Karpas-422 (cell line): Measurements from ENCODE around the gene GAS2L1. TPM values are rescaled to one million over a fixed set of nuclear protein-coding genes. Genes with fewer than 3 reads are reported as not detected.

Experiments
- DNase-seq: peaks from one replicate; pipeline ENCODE4 v3.0.0-alpha.2; 2015
- H2AFZ ChIP-seq: fragments of 200-600 bp; sonication (generic); 2 replicates; pipeline ENCODE4 v1.6.1; 2014; ENCODE audit warnings: antibody characterized with exemption, low read length, mixed read lengths
- H3K27ac ChIP-seq: fragments of 200-600 bp; sonication (generic); 2 replicates; pipeline ENCODE4 v1.5.1; 2014; ENCODE audit warnings: mild to moderate bottlenecking, low read length, moderate library complexity
- H3K27me3 ChIP-seq: fragments of 200-600 bp; sonication (generic); 2 replicates; pipeline ENCODE4 v1.6.1; 2014; ENCODE audit warnings: low read length, mixed read lengths
- H3K36me3 ChIP-seq: fragments of 200-600 bp; sonication (generic); 2 replicates; pipeline ENCODE4 v1.6.1; 2014; ENCODE audit warnings: low read length, mixed read lengths; ENCODE audit not compliant: insufficient read depth
- H3K4me1 ChIP-seq: fragments of 200-600 bp; sonication (generic); 2 replicates; pipeline ENCODE4 v1.6.1; 2014; ENCODE audit warnings: mild to moderate bottlenecking, low read length, mixed read lengths
- H3K4me2 ChIP-seq: fragments of 200-600 bp; sonication (generic); 2 replicates; pipeline ENCODE4 v1.6.1; 2014; ENCODE audit warnings: low read length, low read depth, mild to moderate bottlenecking; ENCODE audit not compliant: poor library complexity, severe bottlenecking
- H3K4me3 ChIP-seq: fragments of 200-600 bp; sonication (generic); 2 replicates; pipeline ENCODE4 v1.5.1; 2014; ENCODE audit warnings: mild to moderate bottlenecking, antibody characterized with exemption, low read length, mixed read lengths
- H3K79me2 ChIP-seq: fragments of 200-600 bp; sonication (generic); 2 replicates; pipeline ENCODE4 v1.6.1; 2014; ENCODE audit warnings: mild to moderate bottlenecking, low read length, mixed read lengths
- H3K9ac ChIP-seq: fragments of 200-600 bp; sonication (generic); 2 replicates; pipeline ENCODE4 v1.6.0; 2014; ENCODE audit warnings: low read length
- H3K9me2 ChIP-seq: fragments of 200-600 bp; sonication (generic), shearing (Covaris generic); replicated peaks from 2 replicates; pipeline ENCODE4 v1.6.0; 2014; ENCODE audit warnings: mild to moderate bottlenecking, low read length, moderate library complexity; ENCODE audit not compliant: insufficient read depth
- H3K9me3 ChIP-seq: fragments of 300-700, 200-600 bp; sonication (generic); 2 replicates; pipeline ENCODE4 v1.6.1; 2014; ENCODE audit warnings: low read length, mixed read lengths
- H4K20me1 ChIP-seq: fragments of 200-600 bp; sonication (generic); 2 replicates; pipeline ENCODE4 v1.6.1; 2014; ENCODE audit warnings: mild to moderate bottlenecking, antibody characterized with exemption, low read length, low read depth; ENCODE audit not compliant: insufficient read depth
- total RNA-seq: library from RNA; depleted of rRNA; stranded (reverse); fragments of >200 nt; shearing (Covaris generic); gene quantifications from 2 replicates; pipeline ENCODE4 v1.2.3, GENCODE V29; 2014; ENCODE audit warnings: low replicate concordance

Gene GAS2L1
- total RNA-seq, 1 experiment from 2014 or later, result not detected

GRCh38 chr22:29309332-29310064 is 3.0 kb downstream of the GAS2L1 start:
- Histone ChIP-seq H3K4me2 (no peak overlapping the region), H3K4me3 (no peak overlapping the region), H3K79me2 (no peaks in the 10 kb centered on the region), H3K9me2 (no peaks in the 10 kb centered on the region), H3K36me3 (no peaks in the 10 kb centered on the region; the same call in 1 of the 2 replicates), H3K27ac (no peak overlapping the region), H3K4me1 (peaks cover 9% of the 10 kb centered on the region), H2AFZ (no peak overlapping the region), H3K27me3 (no peaks in the 10 kb centered on the region), H3K9me3 (no peaks in the 10 kb centered on the region), H3K9ac (no peak overlapping the region), H4K20me1 (peaks cover 15% of the 10 kb centered on the region)
- no peak for DNase-seq

DNA sequence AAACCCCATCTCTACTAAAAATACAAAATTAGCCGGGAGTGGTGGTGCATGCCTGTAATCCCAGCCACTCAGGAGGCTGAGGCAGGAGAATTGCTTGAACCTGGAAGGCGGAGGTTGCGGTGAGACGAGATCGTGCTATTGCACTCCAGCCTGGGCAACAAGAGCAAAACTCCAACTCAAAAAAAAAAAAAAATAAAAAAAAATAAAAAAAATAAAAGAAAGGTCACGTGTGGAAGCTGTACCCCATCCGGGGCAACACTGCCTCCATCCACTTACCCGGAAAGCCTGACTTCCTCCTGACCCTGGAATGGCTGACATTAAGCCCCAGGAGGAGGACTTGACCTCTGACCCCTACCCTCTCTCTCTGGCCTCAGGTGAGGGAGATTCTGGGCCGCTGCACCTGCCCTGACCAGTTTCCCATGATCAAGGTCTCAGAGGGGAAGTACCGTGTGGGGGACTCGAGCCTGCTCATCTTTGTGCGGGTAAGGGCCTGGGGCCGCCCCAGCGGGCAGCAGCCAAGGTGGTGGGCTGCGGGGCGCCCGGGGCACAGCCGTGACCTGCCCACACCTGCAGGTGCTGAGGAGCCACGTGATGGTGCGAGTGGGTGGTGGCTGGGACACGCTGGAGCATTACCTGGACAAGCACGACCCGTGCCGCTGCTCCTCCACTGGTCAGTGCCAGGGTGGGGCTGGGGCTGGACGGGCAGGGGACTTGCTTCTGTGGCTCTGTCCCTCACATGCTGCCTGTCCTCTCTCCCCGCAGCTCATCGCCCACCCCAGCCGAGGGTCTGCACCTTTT is 3.8 kb downstream of the GAS2L1 start:
- H3K9me3 ChIP-seq, result no peaks in the 10 kb centered on the region
- H3K4me3 ChIP-seq, result no peak overlapping the region
- H2AFZ ChIP-seq, result no peak overlapping the region
- no peaks in the 10 kb centered on the region for H3K9me2 ChIP-seq
- DNase-seq, result no peak
- H3K27ac ChIP-seq, result no peak overlapping the region
- H3K27me3 ChIP-seq, result no peaks in the 10 kb centered on the region
- no peaks in the 10 kb centered on the region; the same call in 1 of the 2 replicates for H3K36me3 ChIP-seq
- H3K9ac ChIP-seq, result no peak overlapping the region
- H3K79me2 ChIP-seq, result no peaks in the 10 kb centered on the region
- H3K4me2 ChIP-seq, result no peak overlapping the region
- peaks cover 15% of the 10 kb centered on the region for H4K20me1 ChIP-seq
- H3K4me1 ChIP-seq, result peaks cover 9% of the 10 kb centered on the region

DNA sequence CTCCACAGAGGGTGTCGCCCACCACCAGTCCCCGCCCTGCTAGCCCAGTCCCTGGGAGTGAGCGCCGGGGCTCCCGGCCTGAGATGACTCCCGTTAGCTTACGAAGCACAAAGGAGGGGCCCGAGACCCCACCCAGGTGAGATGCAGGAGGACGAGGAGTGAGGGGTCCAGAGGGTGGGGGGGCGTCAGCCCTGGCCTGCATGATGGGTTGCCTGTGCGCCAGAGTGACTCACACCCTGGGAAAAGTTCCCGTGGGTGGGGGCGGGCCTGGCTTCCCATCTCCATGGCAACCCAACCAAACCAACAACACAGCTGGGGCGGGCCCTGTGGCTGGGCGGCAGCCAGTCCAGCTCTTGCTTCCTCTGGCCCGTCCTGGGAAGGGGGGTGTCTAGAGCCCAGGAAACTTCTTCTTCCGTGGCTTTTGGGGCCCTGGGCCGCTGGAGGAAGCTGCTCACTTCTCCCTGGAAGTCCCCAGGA is 4.5 kb downstream of the GAS2L1 start:
- peak; percentile 58 for DNase-seq
- H3K27me3 ChIP-seq, result no peaks in the 10 kb centered on the region

DNA sequence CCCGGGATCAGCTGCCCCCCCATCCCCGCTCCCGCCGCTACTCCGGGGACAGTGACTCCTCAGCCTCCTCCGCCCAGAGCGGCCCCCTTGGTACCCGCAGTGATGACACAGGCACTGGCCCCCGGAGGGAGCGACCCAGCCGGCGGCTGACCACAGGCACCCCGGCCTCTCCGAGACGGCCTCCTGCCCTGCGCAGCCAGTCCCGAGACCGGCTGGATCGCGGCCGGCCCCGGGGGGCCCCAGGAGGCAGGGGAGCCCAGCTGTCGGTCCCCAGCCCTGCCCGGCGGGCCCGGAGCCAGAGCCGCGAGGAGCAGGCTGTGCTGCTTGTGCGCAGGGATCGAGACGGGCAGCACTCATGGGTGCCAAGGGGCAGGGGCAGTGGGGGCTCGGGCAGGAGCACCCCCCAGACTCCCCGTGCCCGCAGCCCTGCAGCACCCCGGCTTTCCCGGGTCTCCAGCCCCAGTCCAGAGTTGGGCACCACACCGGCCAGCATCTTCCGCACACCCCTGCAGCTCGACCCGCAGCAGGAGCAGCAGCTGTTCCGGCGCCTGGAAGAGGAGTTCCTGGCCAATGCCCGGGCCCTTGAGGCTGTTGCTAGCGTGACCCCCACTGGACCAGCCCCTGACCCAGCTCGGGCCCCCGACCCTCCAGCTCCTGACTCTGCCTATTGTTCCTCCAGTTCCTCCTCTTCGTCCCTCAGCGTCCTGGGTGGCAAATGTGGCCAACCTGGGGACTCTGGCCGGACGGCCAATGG is 5.2 kb downstream of the GAS2L1 start:
- Histone ChIP-seq H3K9me3 (no peaks in the 10 kb centered on the region), H3K27ac (no peak overlapping the region), H3K36me3 (no peaks in the 10 kb centered on the region; the same call in 1 of the 2 replicates), H4K20me1 (peaks cover 15% of the 10 kb centered on the region), H3K79me2 (no peaks in the 10 kb centered on the region), H3K9me2 (no peaks in the 10 kb centered on the region), H3K4me3 (no peak overlapping the region), H3K27me3 (no peaks in the 10 kb centered on the region), H2AFZ (no peak overlapping the region), H3K4me1 (peaks cover 7% of the 10 kb centered on the region), H3K9ac (no peak overlapping the region), H3K4me2 (no peak overlapping the region)
- DNase-seq, result no peak

More for the DNA sequence above, 4.5 kb downstream of the GAS2L1 start:
- Histone ChIP-seq H4K20me1 (peaks cover 15% of the 10 kb centered on the region), H3K9me2 (no peaks in the 10 kb centered on the region), H3K9ac (no peak overlapping the region), H3K9me3 (no peaks in the 10 kb centered on the region), H3K4me2 (no peak overlapping the region), H3K79me2 (no peaks in the 10 kb centered on the region), H3K4me1 (peaks cover 9% of the 10 kb centered on the region), H3K36me3 (no peaks in the 10 kb centered on the region; the same call in 1 of the 2 replicates), H3K27ac (no peak overlapping the region), H3K4me3 (no peak overlapping the region), H2AFZ (no peak overlapping the region)

DNA sequence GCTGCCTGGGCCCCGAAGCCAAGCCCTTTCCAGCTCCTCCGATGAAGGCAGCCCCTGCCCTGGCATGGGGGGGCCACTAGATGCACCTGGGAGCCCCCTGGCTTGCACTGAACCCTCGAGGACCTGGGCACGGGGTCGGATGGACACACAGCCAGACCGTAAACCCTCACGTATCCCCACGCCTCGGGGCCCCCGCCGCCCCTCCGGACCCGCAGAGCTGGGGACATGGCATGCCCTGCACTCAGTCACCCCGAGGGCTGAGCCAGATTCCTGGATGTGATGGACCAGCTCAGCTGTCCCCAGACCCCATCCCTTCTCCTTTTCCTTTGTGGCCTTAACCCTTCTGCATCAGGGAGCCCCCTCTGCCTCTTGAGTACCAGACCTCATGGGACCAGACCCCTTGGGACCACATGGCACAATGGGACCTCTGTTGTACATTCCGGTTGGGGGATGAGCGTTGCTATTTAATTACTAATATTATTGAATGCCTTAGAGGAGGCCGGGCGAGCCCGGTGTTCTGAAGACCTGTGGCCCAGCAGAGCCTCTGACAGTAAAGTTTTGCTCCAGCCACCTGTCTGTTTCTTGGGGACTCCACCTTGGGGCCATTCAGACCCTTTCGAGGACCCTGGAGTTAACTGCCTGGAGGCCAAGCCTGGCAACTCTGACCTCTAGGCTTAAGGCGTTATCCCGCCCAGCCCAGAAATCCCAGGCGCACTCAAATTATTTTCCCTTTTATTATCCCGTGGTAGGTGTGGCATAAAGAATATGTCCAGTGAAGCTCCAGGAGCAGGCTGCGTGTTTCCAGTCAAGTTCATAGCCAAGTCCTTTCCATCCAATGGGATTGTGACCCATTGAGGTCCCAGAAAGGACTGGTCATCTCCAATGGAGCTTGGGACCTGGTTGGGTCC is 6.0 kb downstream of the GAS2L1 start:
- no peak overlapping the region for H3K9ac ChIP-seq
- no peak overlapping the region for H3K27ac ChIP-seq
- H3K4me2 ChIP-seq, result no peak overlapping the region
- peaks cover 15% of the 10 kb centered on the region for H4K20me1 ChIP-seq
- H3K4me1 ChIP-seq, result peaks cover 7% of the 10 kb centered on the region
- H3K9me2 ChIP-seq, result no peaks in the 10 kb centered on the region
- no peaks in the 10 kb centered on the region for H3K79me2 ChIP-seq
- H3K36me3 ChIP-seq, result no peaks in the 10 kb centered on the region; the same call in 1 of the 2 replicates
- no peak for DNase-seq
- H3K27me3 ChIP-seq, result no peaks in the 10 kb centered on the region
- no peaks in the 10 kb centered on the region for H3K9me3 ChIP-seq
- H2AFZ ChIP-seq, result no peak overlapping the region
- no peak overlapping the region for H3K4me3 ChIP-seq

DNA sequence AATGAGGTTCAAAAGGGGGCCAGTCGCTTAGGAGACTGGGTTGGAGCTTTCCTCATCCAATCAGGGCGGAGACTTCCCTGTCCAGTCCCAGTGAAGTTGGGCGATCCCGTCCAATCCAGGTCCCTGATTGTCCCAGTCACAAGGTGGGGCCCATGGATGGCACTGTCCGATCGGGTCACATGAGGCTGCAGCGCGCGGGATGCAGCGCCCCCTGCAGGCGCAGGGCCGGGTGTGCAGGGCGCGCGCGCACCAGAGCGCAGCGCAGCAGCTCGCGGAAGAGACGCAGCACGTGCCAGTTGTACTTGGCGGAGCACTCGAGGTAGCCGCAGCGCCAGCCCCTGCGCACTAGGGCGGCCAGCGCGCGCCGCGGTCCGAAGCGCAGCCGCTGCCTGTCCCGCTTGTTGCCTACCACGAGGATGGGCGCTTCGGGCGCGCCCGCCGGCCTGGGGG is 6.7 kb downstream of the GAS2L1 start:
- no peaks in the 10 kb centered on the region for H3K9me3 ChIP-seq
- no peak for DNase-seq

GRCh38 chr22:29313576-29314466 is 7.4 kb downstream of the GAS2L1 start:
- Histone ChIP-seq H3K36me3 (no peaks in the 10 kb centered on the region; the same call in 1 of the 2 replicates), H3K79me2 (no peaks in the 10 kb centered on the region), H4K20me1 (peaks cover 15% of the 10 kb centered on the region), H3K4me2 (no peak overlapping the region), H3K9me2 (no peaks in the 10 kb centered on the region), H3K27ac (no peak overlapping the region), H3K4me1 (peaks cover 7% of the 10 kb centered on the region), H3K4me3 (no peak overlapping the region), H3K9me3 (no peaks in the 10 kb centered on the region), H3K27me3 (no peaks in the 10 kb centered on the region), H3K9ac (no peak overlapping the region), H2AFZ (no peak overlapping the region)
- no peak for DNase-seq

More for the DNA sequence above, 6.7 kb downstream of the GAS2L1 start:
- Histone ChIP-seq H3K9ac (no peak overlapping the region), H3K79me2 (no peaks in the 10 kb centered on the region), H2AFZ (no peak overlapping the region), H4K20me1 (peaks cover 15% of the 10 kb centered on the region), H3K4me2 (no peak overlapping the region), H3K4me3 (no peak overlapping the region), H3K27ac (no peak overlapping the region), H3K9me2 (no peaks in the 10 kb centered on the region), H3K4me1 (peaks cover 7% of the 10 kb centered on the region), H3K27me3 (no peaks in the 10 kb centered on the region), H3K36me3 (no peaks in the 10 kb centered on the region; the same call in 1 of the 2 replicates)
